Measurements from ENCODE around the gene PPP2R3A. TPM values are rescaled to one million over a fixed set of nuclear protein-coding genes. Genes with fewer than 3 reads are reported as not detected.

PPP2R3A gene
- total and polyA plus RNA-seq, 2 experiments from 2014 or later, result 6.4 to 15.2 TPM

DNA sequence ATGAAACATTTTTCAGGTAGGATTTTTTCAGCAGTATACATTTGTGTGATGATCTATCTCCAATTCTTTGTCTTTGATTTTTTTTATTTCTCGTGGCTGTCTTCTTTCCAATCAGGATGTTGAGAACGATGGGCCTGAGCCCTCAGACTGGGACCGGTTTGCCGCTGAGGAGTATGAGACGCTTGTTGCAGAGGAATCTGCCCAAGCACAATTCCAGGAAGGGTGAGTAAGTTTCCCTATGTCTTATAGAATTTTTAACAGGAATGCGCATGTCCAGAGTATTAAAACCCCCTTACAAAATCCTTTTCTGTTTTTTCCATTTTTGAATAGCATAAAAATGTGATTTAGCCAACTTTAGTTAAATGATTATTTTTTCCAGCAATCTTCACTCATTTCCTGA, 140.6 kb downstream of the PPP2R3A start:
- Histone ChIP-seq H4K20me1 (replicated peaks; ENCODE audit: insufficient read depth) (no peaks in the 10 kb centered on the region), H3K4me1 (ENCODE audit: insufficient read depth) (no peaks in the 10 kb centered on the region), H3K4me3 (no peak overlapping the region), H2AFZ (no peak overlapping the region), H3K27me3 (ENCODE audit: insufficient read depth) (no peaks in the 10 kb centered on the region), H3K4me2 (no peak overlapping the region), H3K9me2 (ENCODE audit: insufficient read depth) (no peaks in the 10 kb centered on the region), H3K27ac (ENCODE audit: low read depth) (no peak overlapping the region), H3K36me3 (ENCODE audit: insufficient read depth) (no peaks in the 10 kb centered on the region), H3K79me2 (replicated peaks; ENCODE audit: insufficient read depth) (no peaks in the 10 kb centered on the region), H3F3A (replicated peaks; ENCODE audit: low read depth) (no peaks in the 10 kb centered on the region)
- H3K36me3 Mint-ChIP-seq (ENCODE audit: low read depth), result no peaks in the 10 kb centered on the region
- TF ChIP-seq JUNB (IDR thresholded peaks at IDR 0.05; ENCODE audit: unreplicated experiment) (no peak), EZH2 (IDR thresholded peaks at IDR 0.05; ENCODE audit: low read depth, unreplicated experiment) (no peak), POLR2AphosphoS5 (IDR thresholded peaks at IDR 0.05; ENCODE audit: low read depth) (no peak), ZNF114 (CRISPR knock-in tag; IDR thresholded peaks at IDR 0.05) (no peak), CREB1 (CRISPR knock-in tag; IDR thresholded peaks at IDR 0.05; ENCODE audit: low read depth) (no peak), STAT1 (IDR thresholded peaks at IDR 0.05; ENCODE audit: unreplicated experiment) (no peak), EZH2phosphoT487 (IDR thresholded peaks at IDR 0.05; ENCODE audit: unreplicated experiment) (no peak), NANOG (IDR thresholded peaks at IDR 0.05; ENCODE audit: borderline replicate concordance) (no peak), ZNF331 (CRISPR knock-in tag; IDR thresholded peaks at IDR 0.05; ENCODE audit: low read depth) (no peak)
- TF ChIP-seq, protein P1, sequence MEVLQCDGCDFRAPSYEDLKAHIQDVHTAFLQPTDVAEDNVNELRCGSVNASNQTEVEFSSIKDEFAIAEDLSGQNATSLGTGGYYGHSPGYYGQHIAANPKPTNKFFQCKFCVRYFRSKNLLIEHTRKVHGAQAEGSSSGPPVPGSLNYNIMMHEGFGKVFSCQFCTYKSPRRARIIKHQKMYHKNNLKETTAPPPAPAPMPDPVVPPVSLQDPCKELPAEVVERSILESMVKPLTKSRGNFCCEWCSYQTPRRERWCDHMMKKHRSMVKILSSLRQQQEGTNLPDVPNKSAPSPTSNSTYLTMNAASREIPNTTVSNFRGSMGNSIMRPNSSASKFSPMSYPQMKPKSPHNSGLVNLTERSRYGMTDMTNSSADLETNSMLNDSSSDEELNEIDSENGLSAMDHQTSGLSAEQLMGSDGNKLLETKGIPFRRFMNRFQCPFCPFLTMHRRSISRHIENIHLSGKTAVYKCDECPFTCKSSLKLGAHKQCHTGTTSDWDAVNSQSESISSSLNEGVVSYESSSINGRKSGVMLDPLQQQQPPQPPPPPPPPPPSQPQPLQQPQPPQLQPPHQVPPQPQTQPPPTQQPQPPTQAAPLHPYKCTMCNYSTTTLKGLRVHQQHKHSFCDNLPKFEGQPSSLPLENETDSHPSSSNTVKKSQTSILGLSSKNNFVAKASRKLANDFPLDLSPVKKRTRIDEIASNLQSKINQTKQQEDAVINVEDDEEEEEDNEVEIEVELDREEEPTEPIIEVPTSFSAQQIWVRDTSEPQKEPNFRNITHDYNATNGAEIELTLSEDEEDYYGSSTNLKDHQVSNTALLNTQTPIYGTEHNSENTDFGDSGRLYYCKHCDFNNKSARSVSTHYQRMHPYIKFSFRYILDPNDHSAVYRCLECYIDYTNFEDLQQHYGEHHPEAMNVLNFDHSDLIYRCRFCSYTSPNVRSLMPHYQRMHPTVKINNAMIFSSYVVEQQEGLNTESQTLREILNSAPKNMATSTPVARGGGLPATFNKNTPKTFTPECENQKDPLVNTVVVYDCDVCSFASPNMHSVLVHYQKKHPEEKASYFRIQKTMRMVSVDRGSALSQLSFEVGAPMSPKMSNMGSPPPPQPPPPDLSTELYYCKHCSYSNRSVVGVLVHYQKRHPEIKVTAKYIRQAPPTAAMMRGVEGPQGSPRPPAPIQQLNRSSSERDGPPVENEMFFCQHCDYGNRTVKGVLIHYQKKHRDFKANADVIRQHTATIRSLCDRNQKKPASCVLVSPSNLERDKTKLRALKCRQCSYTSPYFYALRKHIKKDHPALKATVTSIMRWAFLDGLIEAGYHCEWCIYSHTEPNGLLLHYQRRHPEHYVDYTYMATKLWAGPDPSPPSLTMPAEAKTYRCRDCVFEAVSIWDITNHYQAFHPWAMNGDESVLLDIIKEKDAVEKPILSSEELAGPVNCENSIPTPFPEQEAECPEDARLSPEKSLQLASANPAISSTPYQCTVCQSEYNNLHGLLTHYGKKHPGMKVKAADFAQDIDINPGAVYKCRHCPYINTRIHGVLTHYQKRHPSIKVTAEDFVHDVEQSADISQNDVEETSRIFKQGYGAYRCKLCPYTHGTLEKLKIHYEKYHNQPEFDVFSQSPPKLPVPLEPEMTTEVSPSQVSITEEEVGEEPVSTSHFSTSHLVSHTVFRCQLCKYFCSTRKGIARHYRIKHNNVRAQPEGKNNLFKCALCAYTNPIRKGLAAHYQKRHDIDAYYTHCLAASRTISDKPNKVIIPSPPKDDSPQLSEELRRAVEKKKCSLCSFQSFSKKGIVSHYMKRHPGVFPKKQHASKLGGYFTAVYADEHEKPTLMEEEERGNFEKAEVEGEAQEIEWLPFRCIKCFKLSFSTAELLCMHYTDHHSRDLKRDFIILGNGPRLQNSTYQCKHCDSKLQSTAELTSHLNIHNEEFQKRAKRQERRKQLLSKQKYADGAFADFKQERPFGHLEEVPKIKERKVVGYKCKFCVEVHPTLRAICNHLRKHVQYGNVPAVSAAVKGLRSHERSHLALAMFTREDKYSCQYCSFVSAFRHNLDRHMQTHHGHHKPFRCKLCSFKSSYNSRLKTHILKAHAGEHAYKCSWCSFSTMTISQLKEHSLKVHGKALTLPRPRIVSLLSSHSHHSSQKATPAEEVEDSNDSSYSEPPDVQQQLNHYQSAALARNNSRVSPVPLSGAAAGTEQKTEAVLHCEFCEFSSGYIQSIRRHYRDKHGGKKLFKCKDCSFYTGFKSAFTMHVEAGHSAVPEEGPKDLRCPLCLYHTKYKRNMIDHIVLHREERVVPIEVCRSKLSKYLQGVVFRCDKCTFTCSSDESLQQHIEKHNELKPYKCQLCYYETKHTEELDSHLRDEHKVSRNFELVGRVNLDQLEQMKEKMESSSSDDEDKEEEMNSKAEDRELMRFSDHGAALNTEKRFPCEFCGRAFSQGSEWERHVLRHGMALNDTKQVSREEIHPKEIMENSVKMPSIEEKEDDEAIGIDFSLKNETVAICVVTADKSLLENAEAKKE (CRISPR knock-in tag; IDR thresholded peaks at IDR 0.05), result no peak
- TF ChIP-seq, protein P2, sequence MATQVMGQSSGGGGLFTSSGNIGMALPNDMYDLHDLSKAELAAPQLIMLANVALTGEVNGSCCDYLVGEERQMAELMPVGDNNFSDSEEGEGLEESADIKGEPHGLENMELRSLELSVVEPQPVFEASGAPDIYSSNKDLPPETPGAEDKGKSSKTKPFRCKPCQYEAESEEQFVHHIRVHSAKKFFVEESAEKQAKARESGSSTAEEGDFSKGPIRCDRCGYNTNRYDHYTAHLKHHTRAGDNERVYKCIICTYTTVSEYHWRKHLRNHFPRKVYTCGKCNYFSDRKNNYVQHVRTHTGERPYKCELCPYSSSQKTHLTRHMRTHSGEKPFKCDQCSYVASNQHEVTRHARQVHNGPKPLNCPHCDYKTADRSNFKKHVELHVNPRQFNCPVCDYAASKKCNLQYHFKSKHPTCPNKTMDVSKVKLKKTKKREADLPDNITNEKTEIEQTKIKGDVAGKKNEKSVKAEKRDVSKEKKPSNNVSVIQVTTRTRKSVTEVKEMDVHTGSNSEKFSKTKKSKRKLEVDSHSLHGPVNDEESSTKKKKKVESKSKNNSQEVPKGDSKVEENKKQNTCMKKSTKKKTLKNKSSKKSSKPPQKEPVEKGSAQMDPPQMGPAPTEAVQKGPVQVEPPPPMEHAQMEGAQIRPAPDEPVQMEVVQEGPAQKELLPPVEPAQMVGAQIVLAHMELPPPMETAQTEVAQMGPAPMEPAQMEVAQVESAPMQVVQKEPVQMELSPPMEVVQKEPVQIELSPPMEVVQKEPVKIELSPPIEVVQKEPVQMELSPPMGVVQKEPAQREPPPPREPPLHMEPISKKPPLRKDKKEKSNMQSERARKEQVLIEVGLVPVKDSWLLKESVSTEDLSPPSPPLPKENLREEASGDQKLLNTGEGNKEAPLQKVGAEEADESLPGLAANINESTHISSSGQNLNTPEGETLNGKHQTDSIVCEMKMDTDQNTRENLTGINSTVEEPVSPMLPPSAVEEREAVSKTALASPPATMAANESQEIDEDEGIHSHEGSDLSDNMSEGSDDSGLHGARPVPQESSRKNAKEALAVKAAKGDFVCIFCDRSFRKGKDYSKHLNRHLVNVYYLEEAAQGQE (IDR thresholded peaks at IDR 0.05; ENCODE audit: unreplicated experiment), result no peak
- TF ChIP-seq, protein P3, sequence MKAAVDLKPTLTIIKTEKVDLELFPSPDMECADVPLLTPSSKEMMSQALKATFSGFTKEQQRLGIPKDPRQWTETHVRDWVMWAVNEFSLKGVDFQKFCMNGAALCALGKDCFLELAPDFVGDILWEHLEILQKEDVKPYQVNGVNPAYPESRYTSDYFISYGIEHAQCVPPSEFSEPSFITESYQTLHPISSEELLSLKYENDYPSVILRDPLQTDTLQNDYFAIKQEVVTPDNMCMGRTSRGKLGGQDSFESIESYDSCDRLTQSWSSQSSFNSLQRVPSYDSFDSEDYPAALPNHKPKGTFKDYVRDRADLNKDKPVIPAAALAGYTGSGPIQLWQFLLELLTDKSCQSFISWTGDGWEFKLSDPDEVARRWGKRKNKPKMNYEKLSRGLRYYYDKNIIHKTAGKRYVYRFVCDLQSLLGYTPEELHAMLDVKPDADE (IDR thresholded peaks at IDR 0.05), result no peak
- TF ChIP-seq, protein P4, sequence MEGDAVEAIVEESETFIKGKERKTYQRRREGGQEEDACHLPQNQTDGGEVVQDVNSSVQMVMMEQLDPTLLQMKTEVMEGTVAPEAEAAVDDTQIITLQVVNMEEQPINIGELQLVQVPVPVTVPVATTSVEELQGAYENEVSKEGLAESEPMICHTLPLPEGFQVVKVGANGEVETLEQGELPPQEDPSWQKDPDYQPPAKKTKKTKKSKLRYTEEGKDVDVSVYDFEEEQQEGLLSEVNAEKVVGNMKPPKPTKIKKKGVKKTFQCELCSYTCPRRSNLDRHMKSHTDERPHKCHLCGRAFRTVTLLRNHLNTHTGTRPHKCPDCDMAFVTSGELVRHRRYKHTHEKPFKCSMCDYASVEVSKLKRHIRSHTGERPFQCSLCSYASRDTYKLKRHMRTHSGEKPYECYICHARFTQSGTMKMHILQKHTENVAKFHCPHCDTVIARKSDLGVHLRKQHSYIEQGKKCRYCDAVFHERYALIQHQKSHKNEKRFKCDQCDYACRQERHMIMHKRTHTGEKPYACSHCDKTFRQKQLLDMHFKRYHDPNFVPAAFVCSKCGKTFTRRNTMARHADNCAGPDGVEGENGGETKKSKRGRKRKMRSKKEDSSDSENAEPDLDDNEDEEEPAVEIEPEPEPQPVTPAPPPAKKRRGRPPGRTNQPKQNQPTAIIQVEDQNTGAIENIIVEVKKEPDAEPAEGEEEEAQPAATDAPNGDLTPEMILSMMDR (conservative IDR thresholded peaks at IDR 0.05; ENCODE audit: low read depth in 2 of 2), result no peak
- no peaks in the 10 kb centered on the region for H3K4me1 Mint-ChIP-seq
- no peak for ATAC-seq
- DNase-seq (ENCODE audit: low spot score), result no peak
- H3K4me3 Mint-ChIP-seq, result no peak overlapping the region
- peaks cover 2% of the 10 kb centered on the region for H3K27me3 Mint-ChIP-seq (ENCODE audit: insufficient read depth, low read depth, poor library complexity)
- no peaks in the 10 kb centered on the region for H3K9me3 Mint-ChIP-seq
- H3K27ac Mint-ChIP-seq, result no peak overlapping the region
